Fibroblast of skin of right quadriceps (primary cell): ENCODE data around the gene RNF150.
"Not testable (repeated sequence)": the region's sequence is repeated elsewhere in the genome, so short reads cannot be mapped to it uniquely, and the experiment has no call there.

ENCODE experiments used
- DNase-seq: peaks from one replicate; pipeline ENCODE4 v3.0.0-alpha.2; 2013

RNF150 gene

GRCh38 chr4:141133146-141133998 lies at the start of gene RNF150:
Gene RNF150, minus strand, starts transcription at chr4:141133469.
- peak; percentile 91 for DNase-seq

GRCh38 chr4:141180991-141181761 lies 47.9 kb upstream of the RNF150 start:
- DNase-seq = no peak

- no peak for DNase-seq
Observed at GRCh38 chr4:141179474-141180373, 46.5 kb upstream of the RNF150 start.

- DNase-seq = no peak
Observed at GRCh38 chr4:141177171-141177570, 43.9 kb upstream of the RNF150 start.

- no peak for DNase-seq
Observed at GRCh38 chr4:141174457-141174856, 41.2 kb upstream of the RNF150 start.

- DNase-seq = no peak
Observed at GRCh38 chr4:141170671-141171070, 37.4 kb upstream of the RNF150 start.

- DNase-seq = no peak
Observed at GRCh38 chr4:141169391-141169790, 36.1 kb upstream of the RNF150 start.

GRCh38 chr4:141165001-141165400 lies 31.7 kb upstream of the RNF150 start:
- DNase-seq = not testable (repeated sequence)

GRCh38 chr4:141159027-141159426 lies 25.8 kb upstream of the RNF150 start:
- no peak for DNase-seq

GRCh38 chr4:141158219-141158618 lies 24.9 kb upstream of the RNF150 start:
- peak; percentile 43 for DNase-seq

GRCh38 chr4:141155586-141155985 lies 22.3 kb upstream of the RNF150 start:
- DNase-seq = no peak

GRCh38 chr4:141154725-141155124 lies 21.5 kb upstream of the RNF150 start:
- no peak for DNase-seq

GRCh38 chr4:141153751-141154510 lies 20.7 kb upstream of the RNF150 start:
- DNase-seq = no peak

- DNase-seq = no peak
Observed at GRCh38 chr4:141144207-141144606, 10.9 kb upstream of the RNF150 start.

GRCh38 chr4:141142423-141142822 lies 9.2 kb upstream of the RNF150 start:
- no peak for DNase-seq

- DNase-seq = no peak
Observed at GRCh38 chr4:141140391-141141200, 7.3 kb upstream of the RNF150 start.

- DNase-seq = no peak
Observed at GRCh38 chr4:141133999-141134995, 1.0 kb upstream of the RNF150 start.

GRCh38 chr4:141132709-141133145 lies 542 bp downstream of the RNF150 start:
- DNase-seq = peak; percentile 41

GRCh38 chr4:141132072-141132708 lies 1.1 kb downstream of the RNF150 start:
- no peak for DNase-seq

GRCh38 chr4:141131723-141132071 lies 1.6 kb downstream of the RNF150 start:
- DNase-seq = no peak
